UCSD-AML1 (cell line): ENCODE results near the gene RIMBP3C.
"Not testable (repeated sequence)": the region's sequence is repeated elsewhere in the genome, so short reads cannot be mapped to it uniquely, and the experiment has no call there.

ENCODE experiments used
- DNase-seq: peaks from one replicate; lab custom pipeline; 2025; ENCODE audit not compliant: unreplicated experiment; lab: John Stamatoyannopoulos, UW

Gene RIMBP3C

GRCh38 chr22:21532863-21533648 is 18.2 kb downstream of the RIMBP3C start:
- DNase-seq, result not testable (repeated sequence)

- DNase-seq, result not testable (repeated sequence)
These were observed 19.7 kb downstream of the RIMBP3C start for GRCh38 chr22:21531525-21531924.

- not testable (repeated sequence) for DNase-seq
These were observed 24.4 kb downstream of the RIMBP3C start for GRCh38 chr22:21526705-21527500.

- DNase-seq, result not testable (repeated sequence)
These were observed 34.1 kb downstream of the RIMBP3C start for GRCh38 chr22:21516970-21517764.

- not testable (repeated sequence) for DNase-seq
These were observed 34.7 kb downstream of the RIMBP3C start for GRCh38 chr22:21516522-21516921.

GRCh38 chr22:21515234-21515633 is 36.0 kb downstream of the RIMBP3C start:
- DNase-seq, result not testable (repeated sequence)

- not testable (repeated sequence) for DNase-seq
These were observed 37.1 kb downstream of the RIMBP3C start for GRCh38 chr22:21514117-21514516.

- DNase-seq, result not testable (repeated sequence)
These were observed 39.2 kb downstream of the RIMBP3C start for GRCh38 chr22:21512022-21512421.

- not testable (repeated sequence) for DNase-seq
These were observed 40.9 kb downstream of the RIMBP3C start for GRCh38 chr22:21510397-21510796.

GRCh38 chr22:21499623-21500506 is 51.4 kb downstream of the RIMBP3C start:
- not testable (repeated sequence) for DNase-seq

GRCh38 chr22:21498489-21498888 is 52.8 kb downstream of the RIMBP3C start:
- not testable (repeated sequence) for DNase-seq

GRCh38 chr22:21497984-21498383 is 53.3 kb downstream of the RIMBP3C start:
- DNase-seq, result not testable (repeated sequence)
